Hepatic stellate cell (primary cell): ENCODE data around the gene PTPRB.
"Not testable (repeated sequence)": the region's sequence is repeated elsewhere in the genome, so short reads cannot be mapped to it uniquely, and the experiment has no call there.

ENCODE experiments used
- DNase-seq: peaks from one replicate; pipeline ENCODE4 v3.0.0; 2011; ENCODE audit warnings: low spot score

PTPRB gene

GRCh38 chr12:70540996-70541395 is 96.2 kb downstream of the PTPRB start:
- no peak for DNase-seq

DNA sequence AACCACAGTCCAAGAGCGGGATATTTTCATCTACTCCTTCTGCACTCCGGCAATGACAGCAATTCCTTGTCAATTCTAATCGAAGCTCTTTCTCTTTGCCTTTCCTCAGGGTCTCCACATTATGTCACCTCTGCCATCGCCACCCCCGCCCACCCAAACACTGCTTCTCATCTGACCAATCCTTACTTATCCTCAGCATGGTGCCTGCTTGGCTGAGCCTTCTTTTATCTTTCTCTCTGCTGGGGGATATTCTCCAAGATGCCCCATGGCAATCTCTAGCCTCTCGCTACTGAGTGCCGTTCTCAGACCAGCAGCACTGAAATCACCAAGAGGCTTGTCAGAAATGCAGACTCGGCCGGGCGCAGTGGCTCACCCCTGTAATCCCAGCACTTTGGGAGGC is 100.6 kb downstream of the PTPRB start:
- DNase-seq, result no peak

GRCh38 chr12:70535896-70536374 is 101.3 kb downstream of the PTPRB start:
- no peak for DNase-seq

- no peak for DNase-seq
Measured at GRCh38 chr12:70534466-70534865, 102.8 kb downstream of the PTPRB start.

DNA sequence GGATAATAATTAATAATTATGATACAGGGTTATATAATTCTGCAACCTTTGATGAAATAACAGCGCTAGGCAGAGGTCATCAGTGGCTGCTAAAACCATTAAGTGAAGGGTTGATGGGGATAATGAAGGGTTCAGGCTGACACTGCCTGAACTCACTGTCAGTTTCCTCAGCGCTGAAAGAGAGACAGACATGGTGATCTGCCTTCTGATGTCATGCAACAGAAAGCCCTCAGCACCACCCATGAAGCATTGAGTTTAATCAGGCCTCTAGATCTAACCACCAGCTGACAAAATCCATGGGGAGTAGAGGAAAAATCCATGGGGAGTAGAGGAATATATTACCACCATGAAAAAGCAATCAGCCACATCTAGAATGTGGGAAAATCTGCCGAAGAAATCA is 107.6 kb downstream of the PTPRB start:
- DNase-seq, result no peak

GRCh38 chr12:70520847-70521246 is 116.4 kb downstream of the PTPRB start:
- DNase-seq, result no peak

DNA sequence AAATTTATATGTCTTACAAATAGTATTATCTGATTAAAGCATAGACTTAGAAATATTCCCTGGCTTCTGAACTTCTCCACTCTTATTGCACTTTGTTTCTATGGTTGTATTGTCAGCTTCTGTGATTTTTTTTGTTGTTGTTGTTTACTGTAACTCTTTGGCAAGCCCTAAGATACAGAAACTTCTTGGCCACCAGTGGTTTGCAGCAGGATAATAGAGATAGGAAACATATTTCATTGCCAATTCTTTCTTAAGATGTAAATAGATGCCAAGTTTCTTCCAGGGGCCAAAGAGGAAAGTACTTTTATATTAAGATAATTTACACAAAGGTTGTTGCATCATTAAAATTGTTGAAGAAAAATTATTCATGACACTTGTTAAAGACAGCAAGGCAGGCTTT is 123.8 kb downstream of the PTPRB start:
- no peak for DNase-seq

GRCh38 chr12:70508178-70508577 is 129.1 kb downstream of the PTPRB start:
- no peak for DNase-seq

DNA sequence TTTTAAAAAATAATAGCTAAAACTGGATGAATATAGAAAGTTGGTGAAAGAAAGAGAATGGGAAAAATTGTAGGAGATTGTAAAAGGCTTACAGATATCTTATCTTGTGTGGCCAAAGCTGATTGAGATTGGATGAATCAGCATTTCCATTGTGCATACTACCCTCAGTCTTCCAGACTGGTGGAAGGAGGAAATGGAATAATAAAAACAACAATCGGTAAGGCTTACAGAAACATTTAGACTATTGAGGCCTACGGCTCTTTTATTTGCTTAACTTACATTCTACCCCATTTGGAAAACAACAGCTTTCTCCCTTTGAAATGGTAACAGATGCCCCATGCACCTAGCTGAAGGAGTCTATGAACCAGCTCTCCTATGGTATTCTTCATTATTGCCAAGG is 129.8 kb downstream of the PTPRB start:
- DNase-seq, result no peak

DNA sequence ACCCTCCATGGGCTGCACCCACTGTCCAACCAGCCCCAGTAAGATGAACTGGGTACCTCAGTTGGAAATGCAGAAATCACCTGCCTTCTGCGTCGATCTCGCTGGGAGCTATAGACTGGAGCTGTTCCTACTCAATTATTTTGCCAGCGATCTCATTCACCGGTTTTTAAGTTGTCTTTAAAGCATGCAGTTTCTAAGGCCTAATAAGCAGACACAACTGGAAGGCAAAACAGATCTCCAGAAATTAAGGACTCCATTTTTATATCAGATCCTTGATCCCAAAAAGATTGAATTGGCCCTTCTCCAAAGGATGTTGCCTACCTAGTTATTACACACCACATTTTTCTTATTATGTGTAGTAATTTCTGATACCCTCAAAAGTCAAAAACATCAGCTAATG is 139.7 kb downstream of the PTPRB start:
- DNase-seq, result no peak

- not testable (repeated sequence) for DNase-seq
Measured at GRCh38 chr12:70492904-70493303, 144.3 kb downstream of the PTPRB start.

DNA sequence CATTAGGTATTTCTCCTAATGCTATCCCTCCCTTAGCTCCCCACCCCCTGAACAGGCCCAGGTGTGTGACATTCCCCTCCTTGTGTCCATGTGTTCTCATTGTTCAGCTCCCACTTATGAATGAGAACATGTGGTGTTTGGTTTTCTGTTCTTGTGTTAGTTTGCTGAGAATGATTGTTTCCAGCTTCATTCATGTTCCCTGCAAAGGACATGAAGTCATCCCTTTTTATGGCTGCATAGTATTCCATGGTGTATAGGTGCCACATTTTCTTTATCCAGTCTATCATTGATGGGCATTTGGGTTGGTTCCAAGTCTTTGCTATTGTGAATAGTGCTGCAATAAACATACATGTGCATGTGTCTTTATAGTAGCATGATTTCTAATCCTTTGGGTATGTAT is 146.3 kb downstream of the PTPRB start:
- DNase-seq, result not testable (repeated sequence)

- DNase-seq, result no peak
Measured at GRCh38 chr12:70487440-70487839, 149.8 kb downstream of the PTPRB start.

GRCh38 chr12:70486588-70486987 is 150.6 kb downstream of the PTPRB start:
- no peak for DNase-seq

DNA sequence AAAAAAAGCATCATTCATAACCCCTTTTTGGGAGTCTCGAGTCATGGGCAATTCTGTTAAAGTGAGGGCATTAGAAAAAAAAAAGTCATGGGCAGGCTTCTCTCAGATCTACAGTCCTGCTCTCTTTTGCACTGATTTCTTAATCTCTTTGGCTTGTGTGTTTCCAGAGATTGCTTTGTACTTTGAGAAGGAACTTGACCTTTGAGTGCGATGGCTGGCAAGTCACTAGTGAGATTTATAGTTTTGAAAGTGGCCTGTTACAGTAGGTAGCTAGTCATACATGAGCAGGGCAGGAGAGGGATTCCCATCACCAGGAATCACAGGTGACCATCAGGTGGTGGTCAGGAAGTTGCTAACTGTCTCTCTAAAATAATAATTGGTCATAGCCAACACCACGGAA is 151.5 kb downstream of the PTPRB start:
- DNase-seq, result no peak

GRCh38 chr12:70484464-70484863 is 152.8 kb downstream of the PTPRB start:
- DNase-seq, result no peak

DNA sequence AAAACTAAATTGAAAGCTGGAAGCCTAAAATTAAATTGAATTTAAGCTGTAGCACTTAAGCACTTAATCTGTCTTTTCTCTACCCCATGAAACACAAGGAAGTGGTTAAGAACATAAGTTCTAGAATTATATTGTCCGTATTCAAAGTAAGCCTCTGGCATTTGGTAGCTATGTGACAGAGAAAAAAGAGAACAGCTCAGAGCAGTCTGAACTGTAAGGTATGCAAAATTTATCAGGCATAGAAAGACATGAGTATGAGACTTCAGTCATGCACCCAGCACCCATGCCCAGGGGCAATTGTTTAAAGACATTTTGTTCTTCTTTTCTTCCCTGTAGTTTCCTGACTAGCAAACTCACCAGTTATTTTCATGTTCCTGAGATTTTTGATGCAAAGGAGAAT is 154.5 kb downstream of the PTPRB start:
- no peak for DNase-seq

DNA sequence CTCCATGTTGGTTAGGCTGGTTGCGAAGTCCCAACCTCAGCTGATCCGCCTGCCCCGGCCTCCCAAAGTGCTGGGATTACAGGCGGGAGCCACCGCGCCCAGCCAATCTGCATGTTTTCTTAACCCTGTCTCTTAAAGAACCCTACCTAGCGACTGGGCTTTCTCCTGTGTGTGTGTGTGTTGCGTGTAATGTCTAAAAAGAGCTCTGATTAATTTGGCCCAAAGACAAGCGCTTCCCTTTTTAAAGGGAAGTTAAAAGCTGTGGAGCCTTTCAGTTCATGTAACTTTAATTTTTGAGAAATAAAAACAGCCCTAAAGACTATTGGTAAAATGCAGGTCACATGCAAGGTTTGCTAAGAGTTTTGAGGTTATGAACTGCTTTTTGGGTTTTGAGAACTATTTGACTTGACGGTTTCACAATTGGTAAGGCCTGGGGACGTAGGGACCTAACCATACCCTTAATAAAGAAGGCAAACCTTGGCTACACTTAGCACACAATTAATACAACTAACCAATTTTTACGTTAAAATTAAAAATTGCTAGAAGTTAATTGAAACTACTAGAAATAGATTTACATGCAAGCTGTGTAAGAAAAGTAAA is 167.9 kb downstream of the PTPRB start:
- DNase-seq, result no peak

DNA sequence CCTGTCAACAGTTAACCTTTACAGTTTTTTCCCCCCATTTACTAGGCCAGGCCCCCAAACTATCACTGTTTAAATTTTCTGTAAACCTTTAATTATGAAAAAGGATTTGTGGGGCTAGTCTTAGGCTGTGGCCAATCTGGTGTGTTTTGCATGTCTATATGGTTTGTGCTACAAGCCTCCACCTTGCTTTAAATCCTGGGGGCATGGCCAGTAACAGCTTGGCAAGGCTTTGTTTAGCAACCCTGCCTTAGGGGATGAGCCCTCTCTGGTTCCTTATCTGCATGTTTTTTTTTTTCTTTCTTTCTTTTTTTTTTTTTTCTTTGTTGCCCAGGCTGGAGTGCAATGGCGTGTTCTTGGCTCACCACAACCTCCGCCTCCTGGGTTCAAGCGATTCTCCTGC is 168.5 kb downstream of the PTPRB start:
- no peak for DNase-seq

- no peak for DNase-seq
Measured at GRCh38 chr12:70467918-70468733, 169.1 kb downstream of the PTPRB start.

DNA sequence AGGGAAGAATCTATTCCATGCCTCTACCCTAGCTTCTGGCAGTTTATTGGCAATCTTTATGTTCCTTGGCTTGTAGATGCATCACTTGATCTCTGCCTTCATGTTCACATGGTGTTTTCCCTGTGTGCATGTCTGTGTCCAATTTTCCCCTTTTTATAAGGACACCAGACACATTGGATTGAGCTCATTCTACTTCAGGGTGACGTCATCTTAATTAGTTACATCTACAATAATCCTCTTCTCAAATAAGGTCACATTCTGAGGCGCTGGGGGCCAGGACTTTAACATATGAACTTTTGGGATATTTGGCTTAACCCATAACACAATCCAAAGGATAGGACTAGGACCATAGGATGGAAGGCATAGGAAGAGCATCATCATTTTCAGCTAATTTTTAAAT is 169.8 kb downstream of the PTPRB start:
- DNase-seq, result no peak

DNA sequence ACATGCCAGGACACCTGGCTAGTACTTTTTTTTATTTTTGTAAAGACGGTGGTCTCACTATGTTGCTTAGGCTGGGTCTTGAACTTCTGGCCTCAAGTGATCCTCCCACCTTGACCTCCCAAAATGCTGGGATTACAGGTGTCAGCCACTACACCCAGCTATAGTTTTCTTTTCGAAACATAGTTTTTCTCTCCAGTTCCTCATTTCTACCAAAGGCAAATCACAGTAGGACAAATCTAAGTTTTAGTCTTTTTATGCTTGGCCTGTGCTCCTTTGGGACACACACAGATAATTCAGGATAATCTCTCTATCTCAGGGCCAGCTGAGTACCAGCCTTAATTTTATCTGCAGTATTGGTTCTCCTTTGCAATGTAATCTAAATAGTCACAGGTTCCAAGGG is 170.5 kb downstream of the PTPRB start:
- no peak for DNase-seq
